ENCODE measurements around the gene SMYD3. TPM values are rescaled to one million over a fixed set of nuclear protein-coding genes. Genes with fewer than 3 reads are reported as not detected.

SMYD3 gene
- total RNA-seq, 1 experiment from 2014 or later, result 25.5 TPM

DNA sequence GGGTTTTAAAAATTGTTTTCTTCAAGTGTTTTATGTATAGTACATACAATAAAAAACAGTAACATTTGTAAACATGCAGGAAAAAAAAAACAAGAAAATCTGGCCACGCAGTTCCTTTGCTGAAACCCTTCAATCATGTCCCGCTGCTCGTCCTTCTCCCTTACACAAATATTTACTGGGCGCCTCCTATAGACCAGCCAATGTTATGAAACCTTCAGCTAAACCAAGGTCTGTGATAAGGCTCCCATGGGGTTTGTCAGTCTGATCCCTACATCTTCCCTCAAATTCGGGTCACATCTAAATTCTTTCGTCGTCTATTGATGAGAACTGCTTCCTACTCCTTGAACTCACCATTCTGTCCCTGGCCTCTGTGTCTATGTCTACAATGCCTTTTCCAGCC is 583.9 kb downstream of the SMYD3 start:
- Histone ChIP-seq H3K79me2 (ENCODE audit: insufficient read depth, low read length) (no peaks in the 10 kb centered on the region), H3K9me3 (ENCODE audit: control insufficient read depth, low read depth, low read length) (no peaks in the 10 kb centered on the region), H4K20me1 (ENCODE audit: control insufficient read depth, insufficient read depth, insufficient read length) (no peaks in the 10 kb centered on the region), H3K4ac (ENCODE audit: low read depth, low read length) (no peak overlapping the region), H3K4me1 (ENCODE audit: insufficient read depth, low read length) (no peaks in the 10 kb centered on the region), H2BK5ac (ENCODE audit: insufficient read length, low read length) (no peak overlapping the region), H3K79me1 (ENCODE audit: insufficient read depth, low read depth, low read length, poor library complexity, severe bottlenecking) (no peaks in the 10 kb centered on the region), H3K4me2 (ENCODE audit: insufficient read depth, insufficient read length, low read length) (no peak overlapping the region), H2BK20ac (ENCODE audit: low read depth, low read length, poor library complexity, severe bottlenecking) (no peak overlapping the region), H3K9ac (ENCODE audit: extremely low read depth, insufficient read length, low read length) (no peak overlapping the region), H4K91ac (ENCODE audit: insufficient read length, low read depth, low read length) (no peak overlapping the region), H2BK12ac (ENCODE audit: insufficient read length, low read depth, low read length) (no peak overlapping the region), H3K56ac (ENCODE audit: insufficient read length, low read depth, low read length) (no peak overlapping the region), H3K23ac (ENCODE audit: insufficient read length, low read depth, low read length) (no peak overlapping the region), H2BK15ac (ENCODE audit: low read depth, low read length) (no peak overlapping the region), H2AFZ (ENCODE audit: low read length) (no peak overlapping the region), H2BK120ac (ENCODE audit: low read depth, low read length, poor library complexity, severe bottlenecking) (no peak overlapping the region), H4K8ac (replicated peaks; ENCODE audit: insufficient read length, low read depth, low read length) (no peak overlapping the region), H3K14ac (ENCODE audit: insufficient read depth, low read length) (no peak overlapping the region), H3K18ac (ENCODE audit: insufficient read length, low read depth, low read length) (no peak overlapping the region), H2AK5ac (ENCODE audit: insufficient read length, low read length) (no peak overlapping the region), H3T11ph (ENCODE audit: low read length) (no peak overlapping the region), H3K27ac (ENCODE audit: insufficient read length, low read depth, low read length) (no peak overlapping the region), H3K27me3 (ENCODE audit: insufficient read depth, low read length) (no peaks in the 10 kb centered on the region; the same call in 1 of the 2 replicates), H4K5ac (ENCODE audit: insufficient read length, low read depth, low read length) (no peak overlapping the region), H3K23me2 (ENCODE audit: insufficient read length, low read depth, low read length, poor library complexity, severe bottlenecking) (no peaks in the 10 kb centered on the region)
- no peak for DNase-seq
- Mint-ChIP-seq H3K4me3 (no peak overlapping the region), H3K4me1 (0 out of 4 replicates have a peak, but pooled peaks cover 0 to 2% of the 10 kb centered on the region in 2 experiments), H3K9me3 (no peaks in the 10 kb centered on the region; a peak in 1 of 5 replicates), H3K27me3 (ENCODE audit: low read depth) (no peaks in the 10 kb centered on the region), H3K36me3 (ENCODE audit: insufficient read depth in 1 of 3, low read depth in 3 of 3) (peaks cover 0 to 4% (median 0%) of the 10 kb centered on the region in 3 experiments; a peak in 1 of 7 replicates), H3K27ac (no peak overlapping the region)
- WGBS (ENCODE audit: extremely low coverage, insufficient read length, low lambda C conversion rate), result no CpG with 5 or more reads among the region's 7 CpGs
- TF ChIP-seq, protein P1, sequence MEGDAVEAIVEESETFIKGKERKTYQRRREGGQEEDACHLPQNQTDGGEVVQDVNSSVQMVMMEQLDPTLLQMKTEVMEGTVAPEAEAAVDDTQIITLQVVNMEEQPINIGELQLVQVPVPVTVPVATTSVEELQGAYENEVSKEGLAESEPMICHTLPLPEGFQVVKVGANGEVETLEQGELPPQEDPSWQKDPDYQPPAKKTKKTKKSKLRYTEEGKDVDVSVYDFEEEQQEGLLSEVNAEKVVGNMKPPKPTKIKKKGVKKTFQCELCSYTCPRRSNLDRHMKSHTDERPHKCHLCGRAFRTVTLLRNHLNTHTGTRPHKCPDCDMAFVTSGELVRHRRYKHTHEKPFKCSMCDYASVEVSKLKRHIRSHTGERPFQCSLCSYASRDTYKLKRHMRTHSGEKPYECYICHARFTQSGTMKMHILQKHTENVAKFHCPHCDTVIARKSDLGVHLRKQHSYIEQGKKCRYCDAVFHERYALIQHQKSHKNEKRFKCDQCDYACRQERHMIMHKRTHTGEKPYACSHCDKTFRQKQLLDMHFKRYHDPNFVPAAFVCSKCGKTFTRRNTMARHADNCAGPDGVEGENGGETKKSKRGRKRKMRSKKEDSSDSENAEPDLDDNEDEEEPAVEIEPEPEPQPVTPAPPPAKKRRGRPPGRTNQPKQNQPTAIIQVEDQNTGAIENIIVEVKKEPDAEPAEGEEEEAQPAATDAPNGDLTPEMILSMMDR (conservative IDR thresholded peaks at IDR 0.05), result peak; percentile 38; the same call in 2 of the 3 replicates

Data from H9 (cell line).